T47D (cell line): Measurements from ENCODE around the gene HYAL2.

Experiments
- DNase-seq, 2 experiments: peaks; one replicate each; pipeline versions ENCODE4 v3.0.0 to v3.0.0-alpha.2; 2011 to 2012; ENCODE audit warnings: low read depth in 1 of 2, low spot score in 1 of 2
- JUND ChIP-seq: IDR thresholded peaks from 2 replicates; pipeline ENCODE4 v1.6.1; 2012; ENCODE audit warnings: low read depth
- in situ Hi-C: cut with HindIII; loops from 2 replicates; pipeline ENCODE4 v1.10.0; 2016; ENCODE audit warnings: low sequenced_read_pairs, low pct_unique_long_range_greater_than_20kb

The HYAL2 gene

DNA sequence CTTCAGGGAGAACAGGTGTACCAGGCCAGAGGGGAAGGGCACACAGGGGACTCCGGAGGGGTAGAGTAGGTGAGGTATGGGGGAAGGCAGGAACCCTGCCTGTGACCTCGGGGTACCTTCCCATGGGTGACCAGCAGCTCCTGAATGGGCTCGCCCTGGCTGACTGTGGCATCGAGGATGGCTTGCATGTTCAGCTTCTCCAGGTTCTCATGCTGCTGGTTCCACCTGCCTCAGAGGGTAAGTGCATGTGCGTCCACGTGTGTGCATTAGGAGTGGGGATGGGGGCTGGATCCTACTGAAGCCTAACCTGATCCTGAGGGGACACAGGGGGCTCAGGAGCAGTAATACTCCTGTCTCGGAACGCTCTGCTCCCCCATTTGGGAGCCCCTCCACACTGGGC is 22.5 kb upstream of the HYAL2 start:
- no peak for DNase-seq
- in situ Hi-C loops: no loop called here
- no peak for TF ChIP-seq JUND

- TF ChIP-seq JUND: no peak
- in situ Hi-C loops: no loop called here
- DNase-seq: no peak
Observed at GRCh38 chr3:50342813-50343633, 20.5 kb upstream of the HYAL2 start.

DNA sequence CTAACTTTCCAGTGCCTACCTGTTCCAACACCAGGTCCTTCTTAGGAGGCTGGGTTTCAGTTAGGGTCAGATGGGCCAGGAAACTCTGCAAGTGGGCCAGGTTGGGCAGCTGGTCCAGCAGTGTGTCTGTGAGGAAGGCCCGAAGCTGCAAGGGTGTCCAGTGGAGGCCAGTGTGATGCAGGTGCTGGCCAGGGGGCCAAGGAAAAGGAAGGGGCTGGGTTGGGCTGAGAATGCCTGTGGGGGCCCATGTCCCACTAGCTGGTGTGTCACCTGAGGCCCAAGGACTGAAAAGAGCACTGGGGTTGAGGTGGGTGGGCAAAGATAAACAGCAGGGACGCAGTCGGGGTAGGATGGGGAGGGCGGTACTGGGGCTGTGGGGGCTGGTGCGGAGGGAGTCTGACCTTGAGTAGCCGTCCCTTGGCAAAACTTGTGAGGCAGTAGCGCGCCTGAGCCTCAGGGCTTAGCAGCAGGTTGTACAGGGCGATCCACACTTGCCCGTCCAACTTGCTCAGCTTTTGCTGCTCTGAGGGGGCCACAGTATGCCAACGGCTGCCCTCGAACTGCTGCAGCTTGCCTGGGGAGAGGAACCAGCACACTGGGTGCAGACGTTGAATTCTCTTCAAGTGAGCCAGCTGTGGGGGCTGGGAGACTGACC is 19.6 kb upstream of the HYAL2 start:
- in situ Hi-C loops: no loop called here
- no peak for DNase-seq
- TF ChIP-seq JUND: no peak

DNA sequence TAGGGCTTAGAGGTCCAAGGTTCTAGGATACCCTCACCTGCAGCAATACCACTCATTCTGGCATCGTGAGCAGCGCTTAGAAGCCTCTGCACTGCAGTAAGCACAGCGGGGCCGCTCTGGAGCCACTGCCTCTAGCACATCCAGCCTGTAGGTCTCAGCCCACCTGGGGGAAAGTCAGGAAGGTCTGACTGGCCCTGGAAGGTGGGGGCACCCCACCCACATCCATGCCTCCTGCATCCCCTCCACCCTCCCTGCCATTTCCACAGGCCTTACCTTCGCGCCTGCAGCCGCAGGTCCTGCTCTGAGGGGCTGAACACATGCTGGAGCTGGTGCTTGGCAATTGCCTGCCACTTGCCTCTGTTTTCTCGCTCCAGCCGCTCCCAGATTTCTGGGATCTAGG is 19.0 kb upstream of the HYAL2 start:
- in situ Hi-C loops: no loop called here
- no peak for TF ChIP-seq JUND

GRCh38 chr3:50340448-50341329 is 18.1 kb upstream of the HYAL2 start, which contains the start of gene RASSF1:
Gene RASSF1, minus strand, starts transcription at chr3:50340836. Its CDS starts 31 bp downstream, at chr3:50340805.
- no peak for TF ChIP-seq JUND
- in situ Hi-C loops: no loop called here
- DNase-seq: no peak

More for the DNA sequence above, 19.0 kb upstream of the HYAL2 start:
- DNase-seq: no peak

DNA sequence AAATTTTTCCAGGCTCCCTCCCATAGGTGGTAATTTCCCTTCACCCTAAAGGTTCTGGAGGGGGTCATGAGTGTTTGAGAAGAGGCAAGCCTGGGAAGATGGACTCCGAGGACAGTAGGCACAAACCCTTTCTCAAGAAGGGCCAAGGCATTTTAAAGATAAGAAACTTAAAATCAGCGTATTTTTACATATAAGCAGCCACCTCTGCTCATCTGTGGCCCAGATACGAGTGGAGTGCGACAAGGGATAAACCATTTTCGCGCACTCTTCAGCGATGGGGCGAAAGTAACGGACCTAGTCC is 17.6 kb upstream of the HYAL2 start:
- TF ChIP-seq JUND: no peak
- in situ Hi-C loops: no loop called here
- no peak for DNase-seq

DNA sequence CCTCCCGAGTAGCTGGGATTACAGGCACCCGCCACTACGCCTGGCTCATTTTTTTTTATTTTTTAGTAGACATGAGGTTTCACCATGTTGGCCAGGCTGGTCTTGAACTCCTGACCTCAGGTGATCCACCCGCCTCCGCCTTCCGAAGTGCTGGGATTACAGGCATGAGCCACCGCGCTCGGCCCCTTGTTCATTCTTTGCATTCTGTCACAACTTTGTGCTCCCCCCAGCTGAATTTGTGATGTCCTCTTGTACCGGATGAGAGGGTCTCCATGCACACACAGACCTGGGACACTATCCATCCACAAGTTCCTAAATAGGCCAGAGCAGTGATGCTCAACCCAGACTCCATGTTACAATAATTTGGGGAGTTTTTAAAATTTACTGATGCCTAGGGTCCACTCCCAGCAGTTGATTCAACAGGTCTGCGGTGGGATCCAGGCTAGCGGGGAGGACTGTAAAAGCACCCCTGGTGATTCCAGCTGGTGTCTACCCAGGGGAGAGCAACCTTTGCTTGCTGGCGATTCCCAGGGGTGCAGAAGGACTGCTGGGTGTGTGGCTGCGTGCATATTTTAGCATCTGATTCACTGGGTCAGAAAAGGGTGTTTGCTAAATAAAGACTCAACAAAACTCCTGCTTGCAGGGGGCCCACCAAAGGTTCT is 17.1 kb upstream of the HYAL2 start:
- DNase-seq: no peak
- TF ChIP-seq JUND: no peak
- in situ Hi-C loops: no loop called here

DNA sequence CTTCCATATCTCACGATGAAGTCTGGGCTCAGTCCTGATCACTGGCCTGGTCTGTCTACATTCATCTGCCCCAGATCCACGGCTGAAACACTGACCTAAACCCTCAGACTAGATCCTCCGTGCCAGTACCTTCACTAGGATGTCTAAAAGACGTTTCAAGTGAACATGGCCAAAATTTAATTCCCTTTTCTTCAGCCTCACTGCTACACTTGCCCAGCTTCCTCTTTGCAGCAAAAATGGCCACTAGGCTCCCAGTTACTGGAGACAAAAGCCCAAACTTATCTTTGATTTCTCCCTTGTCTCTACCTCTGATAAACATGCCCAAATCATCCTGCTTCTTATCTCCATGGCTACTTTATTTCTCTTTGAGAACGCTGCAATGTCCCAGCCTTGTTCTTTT is 16.4 kb upstream of the HYAL2 start:
- in situ Hi-C loops: no loop called here
- DNase-seq: no peak
- TF ChIP-seq JUND: no peak

DNA sequence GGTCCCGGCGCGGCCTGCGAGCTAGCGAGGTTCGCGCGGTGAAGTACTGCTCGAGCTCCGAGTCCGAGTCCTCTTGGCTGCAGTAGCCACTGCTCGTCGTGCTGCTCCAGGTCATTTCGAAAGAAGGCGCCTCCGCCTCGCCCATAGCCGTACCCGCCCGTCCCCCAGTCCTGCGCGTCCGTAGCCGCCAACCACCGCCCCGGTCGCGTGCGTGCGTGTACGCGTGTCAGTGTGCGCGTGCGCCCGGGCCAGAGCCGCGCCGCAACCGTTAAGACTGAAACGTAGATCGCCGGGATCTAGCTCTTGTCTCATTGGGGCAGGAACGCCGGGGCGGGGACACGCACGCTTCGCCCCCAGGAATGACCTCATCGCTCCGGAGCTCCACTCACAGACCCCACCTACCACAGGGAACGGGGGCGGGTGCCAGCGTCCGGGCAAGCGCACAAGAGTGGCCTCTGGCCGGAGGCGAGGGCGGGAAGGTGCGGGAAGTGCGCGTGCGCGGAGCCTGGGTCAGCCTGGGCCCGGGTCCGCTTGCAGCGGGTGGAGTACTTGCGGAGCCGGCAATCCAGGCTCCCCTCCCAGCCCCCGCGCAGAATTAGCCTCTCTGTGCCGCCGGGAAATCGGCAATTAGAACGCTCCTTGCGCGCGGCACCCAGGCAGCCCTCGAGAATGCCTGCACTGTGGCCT is 14.8 kb upstream of the HYAL2 start:
- DNase-seq: peak; percentile 97 to 98
- in situ Hi-C loops: no loop called here
- TF ChIP-seq JUND: no peak

DNA sequence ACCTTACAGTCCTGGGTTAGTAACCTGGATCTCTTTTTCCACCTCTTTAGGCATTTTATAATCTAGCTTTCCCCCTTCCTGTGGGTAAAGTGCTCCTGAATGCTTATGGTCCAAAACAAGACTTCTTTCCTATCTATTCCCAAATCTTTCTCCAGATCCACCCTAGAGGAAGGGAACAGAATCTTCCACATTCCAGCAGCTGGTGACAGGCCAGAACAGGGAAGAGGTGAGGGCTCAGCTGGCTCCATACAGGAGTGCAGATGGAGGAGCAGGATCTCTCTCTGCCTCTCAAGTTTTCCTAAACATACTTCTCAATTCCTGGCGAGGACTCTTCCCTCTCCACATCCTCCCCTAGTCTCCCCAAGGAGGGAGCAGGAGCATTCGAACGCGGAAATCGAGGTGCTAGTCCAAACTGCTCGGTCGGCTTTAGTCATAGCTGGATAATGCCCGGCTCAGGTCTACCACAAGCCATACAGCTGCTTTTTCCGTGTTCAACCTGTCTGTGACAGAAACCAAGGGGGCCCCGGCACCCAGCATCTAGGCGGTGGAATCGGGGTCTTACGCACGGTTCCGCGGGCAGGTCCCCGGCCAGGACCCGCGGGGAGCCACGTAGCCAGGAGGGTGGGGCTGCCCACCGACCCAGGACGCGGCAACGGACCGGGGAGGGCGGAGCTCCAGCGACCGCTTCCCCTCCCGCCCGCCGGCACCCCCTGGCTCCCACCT is 14.1 kb upstream of the HYAL2 start:
- no peak for TF ChIP-seq JUND
- DNase-seq: peak in 1 of 2 experiments; percentile 58
- in situ Hi-C loops: no loop called here

GRCh38 chr3:50334339-50335075 is 12.0 kb upstream of the HYAL2 start:
- no peak for DNase-seq
- no peak for TF ChIP-seq JUND
- in situ Hi-C loops: no loop called here
